A549 (cell line): ENCODE data around the gene CIBAR2. TPM values are rescaled to one million over a fixed set of nuclear protein-coding genes. Genes with fewer than 3 reads are reported as not detected.

Experiments used
- ATAC-seq, 2 experiments: fragments of 200-7000 bp in 1 of 2; fragments of >200 bp in 1 of 2; cut with Nextera tagmentation in 1 of 2; cut with Tn5 transposase in 1 of 2; 3 replicates each; pipeline versions ENCODE4 v1.8.0 to v1.9.1; 2018 to 2020; ENCODE audit warnings: mild to moderate bottlenecking in 1 of 2, moderate library complexity in 1 of 2
- CTCF ChIA-PET: fragments of 300-600 bp; sonication (Branson Sonifier 250); formaldehyde crosslinking; extraction: SDS; loops from one replicate; lab custom pipeline; 2021; ENCODE audit warnings: antibody characterized with exemption, inconsistent platforms; lab: Yijun Ruan, JAX
- POLR2A ChIA-PET: fragments of 350-600 bp; formaldehyde crosslinking; extraction: SDS; loops from one replicate; lab custom pipeline; 2021; ENCODE audit warnings: antibody characterized with exemption, inconsistent platforms; lab: Yijun Ruan, JAX
- DNase-seq, 2 experiments: peaks; one replicate each; pipeline versions ENCODE4 v3.0.0 to v3.0.0-alpha.2; 2011 to 2016; ENCODE audit warnings: low read depth in 1 of 2, low spot score in 1 of 2
- FAIRE-seq: peaks from 2 replicates; lab custom pipeline; 2011; peaks lifted over from hg19 to GRCh38; lab: Jason Lieb, UNC
- H3K27ac ChIP-seq, 2 experiments: fragments of >200 bp; sonication (Bioruptor Twin); formaldehyde crosslinking; 3 replicates each; pipeline ENCODE4 v1.5.1; 2016 to 2017
- H3K4me1 ChIP-seq: fragments of >200 bp; sonication (Bioruptor Twin); formaldehyde crosslinking; 3 replicates; pipeline ENCODE4 v1.6.1; 2016
- H3K4me2 ChIP-seq: fragments of >200 bp; sonication (Bioruptor Twin); formaldehyde crosslinking; 3 replicates; pipeline ENCODE4 v1.6.1; 2016
- H3K4me3 ChIP-seq: fragments of >200 bp; sonication (Bioruptor Twin); formaldehyde crosslinking; 3 replicates; pipeline ENCODE4 v1.5.1; 2016
- H3K9me3 ChIP-seq: fragments of >200 bp; sonication (Bioruptor Twin); formaldehyde crosslinking; 3 replicates; pipeline ENCODE4 v1.6.1; 2016
- CBX2 ChIP-seq: fragments of 200-600 bp; sonication (generic); IDR thresholded peaks from 2 replicates; pipeline ENCODE4 v1.6.1; 2016; ENCODE audit warnings: low read depth, mild to moderate bottlenecking, borderline replicate concordance
- CEBPB ChIP-seq, 2 experiments: fragments of >200 bp in 1 of 2; sonication (Bioruptor Twin) in 1 of 2; formaldehyde crosslinking in 1 of 2; IDR thresholded peaks; 2 replicates each; pipeline ENCODE4 v1.6.1; 2012 to 2016
- CHD2 ChIP-seq: fragments of 150-350 bp; IDR thresholded peaks from 2 replicates; pipeline ENCODE4 v1.6.1; 2014; ENCODE audit warnings: low read length; ENCODE audit not compliant: partially characterized antibody
- CHD4 ChIP-seq: fragments of 200-600 bp; sonication (generic); IDR thresholded peaks from 2 replicates; pipeline ENCODE4 v1.6.1; 2016; ENCODE audit warnings: antibody characterized with exemption, mild to moderate bottlenecking, borderline replicate concordance
- CTCF ChIP-seq: fragments of >200 bp; sonication (Bioruptor Twin); formaldehyde crosslinking; IDR thresholded peaks from 3 replicates; pipeline ENCODE4 v1.5.1; 2016
- EP300 ChIP-seq, 2 experiments: fragments of >200 bp; sonication (Bioruptor Twin); formaldehyde crosslinking; IDR thresholded peaks; 2 replicates in 1 of 2; 3 replicates in 1 of 2; pipeline ENCODE4 v1.6.1; 2016 to 2017
- ESRRA ChIP-seq: fragments of 150-350 bp; IDR thresholded peaks from 2 replicates; pipeline ENCODE4 v1.6.1; 2014; ENCODE audit warnings: mild to moderate bottlenecking, low read length, borderline replicate concordance
- FOSB ChIP-seq: fragments of 250-450 bp; sonication (Bioruptor Pico); IDR thresholded peaks from 2 replicates; pipeline ENCODE4 v1.5.0; 2020; ENCODE audit warnings: mild to moderate bottlenecking, moderate library complexity
- FOXS1 ChIP-seq: fragments of 250-450 bp; sonication (Bioruptor Pico); IDR thresholded peaks from 2 replicates; pipeline ENCODE4 v1.5.0; 2020; ENCODE audit warnings: mild to moderate bottlenecking, moderate library complexity
- HEYL ChIP-seq: fragments of 250-450 bp; sonication (Bioruptor Pico); IDR thresholded peaks from 2 replicates; pipeline ENCODE4 v1.8.0; 2021; ENCODE audit warnings: mild to moderate bottlenecking, moderate library complexity
- HOXB13 ChIP-seq: fragments of 250-450 bp; sonication (Bioruptor Pico); IDR thresholded peaks from 2 replicates; pipeline ENCODE4 v1.5.0; 2020; ENCODE audit warnings: low read depth, mild to moderate bottlenecking, moderate library complexity
- KDM1A ChIP-seq: fragments of 200-600 bp; sonication (generic); IDR thresholded peaks from 2 replicates; pipeline ENCODE4 v1.6.1; 2016; ENCODE audit warnings: low read depth, mild to moderate bottlenecking
- MAFK ChIP-seq: fragments of 450-650 bp; IDR thresholded peaks from 2 replicates; pipeline ENCODE4 v1.6.1; 2014; ENCODE audit not compliant: partially characterized antibody
- MAX ChIP-seq: IDR thresholded peaks from 2 replicates; pipeline ENCODE4 v1.6.1; 2012
- MAZ ChIP-seq: fragments of 150-350 bp; IDR thresholded peaks from 2 replicates; pipeline ENCODE4 v1.6.1; 2014; ENCODE audit warnings: antibody characterized with exemption, low read depth, low read length, borderline replicate concordance
- MYC ChIP-seq: IDR thresholded peaks from 2 replicates; pipeline ENCODE4 v1.6.1; 2012; ENCODE audit warnings: mild to moderate bottlenecking, inconsistent platforms, low read length, improper control_type of control experiment, borderline replicate concordance
- NFE2L2 ChIP-seq: fragments of 150-350 bp; conservative IDR thresholded peaks from 2 replicates; pipeline ENCODE4 v1.6.1; 2014; ENCODE audit warnings: low read length
- REST ChIP-seq: fragments of 200-600 bp; sonication (generic); IDR thresholded peaks from 2 replicates; pipeline ENCODE4 v1.6.1; 2016; ENCODE audit warnings: antibody characterized with exemption, mild to moderate bottlenecking, moderate library complexity
- RFX5 ChIP-seq: fragments of 450-650 bp; IDR thresholded peaks from 2 replicates; pipeline ENCODE4 v1.7.1; 2014; ENCODE audit warnings: antibody characterized with exemption, mild to moderate bottlenecking, moderate library complexity
- SMC3 ChIP-seq: fragments of >200 bp; sonication (Bioruptor Twin); formaldehyde crosslinking; IDR thresholded peaks from 3 replicates; pipeline ENCODE4 v1.6.1; 2018; ENCODE audit warnings: inconsistent platforms
- SREBF2 ChIP-seq: fragments of 450-650 bp; IDR thresholded peaks from 2 replicates; pipeline ENCODE4 v1.6.1; 2014; ENCODE audit warnings: mild to moderate bottlenecking, moderate library complexity
- ZFP36 ChIP-seq: fragments of 450-650 bp; IDR thresholded peaks from 2 replicates; pipeline ENCODE4 v1.6.1; 2014; ENCODE audit warnings: borderline replicate concordance; ENCODE audit not compliant: partially characterized antibody
- ZNF302 ChIP-seq: fragments of 250-450 bp; sonication (Bioruptor Pico); IDR thresholded peaks from 2 replicates; pipeline ENCODE4 v1.9.0; 2021; ENCODE audit warnings: inconsistent platforms, mild to moderate bottlenecking, moderate library complexity
- ZSCAN20 ChIP-seq: fragments of 250-450 bp; sonication (Bioruptor Pico); IDR thresholded peaks from 2 replicates; pipeline ENCODE4 v1.8.0; 2022; ENCODE audit warnings: mild to moderate bottlenecking, moderate library complexity
- WGBS: methylation state at CpG from one replicate; pipeline ENCODE4 v1.1.6; 2017; ENCODE audit errors: missing lambda C conversion rate; 5-methylcytosine and 5-hydroxymethylcytosine counted together
- polyA plus RNA-seq, 4 experiments: library from polyadenylated mRNA; depleted of rRNA in 3 of 4; stranded (reverse); fragments of >200 nt; fragmentation: RNase III in 1 of 4; extraction: RNeasy Plus Mini Kit Qiagen cat#74134 plus additional on column Dnase treatment in 1 of 4; gene quantifications; 2 replicates in 3 of 4; 3 replicates in 1 of 4; pipeline ENCODE4 v1.2.3, GENCODE V29; 2011 to 2017

The CIBAR2 gene
- polyA plus RNA-seq, 2 of the 4 experiments (the other 2 are of a cell fraction) = not detected

- TF ChIP-seq CTCF (no peak), NFE2L2 (no peak), MAX (no peak), ZSCAN20 (CRISPR knock-in tag) (no peak), MAZ (no peak)
Observed at GRCh38 chr16:85062845-85063244, 49.4 kb downstream of the CIBAR2 start (continued).

- FAIRE-seq (no peak), ATAC-seq (no peak)
Observed at GRCh38 chr16:85062323-85062722, 49.9 kb downstream of the CIBAR2 start.

GRCh38 chr16:85061566-85061965 lies 50.7 kb downstream of the CIBAR2 start:
- POLR2A ChIA-PET = no interaction called here

More at GRCh38 chr16:85062323-85062722, 49.9 kb downstream of the CIBAR2 start:
- 82% methylated on average over 9 of the region's 9 CpGs for WGBS
- ChIA-PET CTCF (interaction anchor here (0.9 to 3.1 kb wide), 4 partner anchors 23 to 110 kb away, joined by 3 to 14 read pairs (median 4); no protein-coding TSS in a partner anchor), POLR2A (no interaction called here)
- no peak overlapping the region for H3K27ac ChIP-seq
- H3K4me3 ChIP-seq = no peak overlapping the region
- H3K4me2 ChIP-seq = no peak overlapping the region
- TF ChIP-seq KDM1A (no peak), CHD2 (no peak), FOSB (CRISPR knock-in tag) (no peak), RFX5 (no peak), HEYL (CRISPR knock-in tag) (no peak), EP300 (IDR thresholded peaks at IDR 0.05) (no peak), HOXB13 (CRISPR knock-in tag) (no peak), ESRRA (no peak), MYC (no peak), ZFP36 (no peak)
- DNase-seq = no peak
- no peaks in the 10 kb centered on the region for H3K4me1 ChIP-seq
- H3K9me3 ChIP-seq = no peaks in the 10 kb centered on the region

More at GRCh38 chr16:85061566-85061965, 50.7 kb downstream of the CIBAR2 start:
- H3K4me2 ChIP-seq = no peak overlapping the region
- no peaks in the 10 kb centered on the region for H3K4me1 ChIP-seq
- no peak overlapping the region for H3K27ac ChIP-seq
- DNase-seq (no peak), FAIRE-seq (no peak), ATAC-seq (no peak)
- CTCF ChIA-PET = interaction anchor here (0.9 to 3.1 kb wide), 6 partner anchors 20 to 213 kb away, joined by 3 to 14 read pairs (median 3); no protein-coding TSS in a partner anchor
- H3K9me3 ChIP-seq = no peaks in the 10 kb centered on the region
- no peak overlapping the region for H3K4me3 ChIP-seq
- TF ChIP-seq SMC3 (no peak), EP300 (IDR thresholded peaks at IDR 0.05) (no peak), HOXB13 (CRISPR knock-in tag) (no peak), CHD4 (no peak), CEBPB (IDR thresholded peaks at IDR 0.05) (no peak), ZNF302 (no peak), FOXS1 (CRISPR knock-in tag) (no peak), KDM1A (no peak), REST (no peak), CBX2 (no peak), MAFK (no peak), SREBF2 (no peak), RFX5 (no peak)
- WGBS = 83% methylated on average over 8 of the region's 8 CpGs
